Measurements from ENCODE around the gene GEMIN7. TPM values are rescaled to one million over a fixed set of nuclear protein-coding genes. Genes with fewer than 3 reads are reported as not detected.

GEMIN7 gene
- total and polyA plus RNA-seq, 2 of the 4 experiments (the other 2 are of a cell fraction): 27.2 to 53.0 TPM

DNA sequence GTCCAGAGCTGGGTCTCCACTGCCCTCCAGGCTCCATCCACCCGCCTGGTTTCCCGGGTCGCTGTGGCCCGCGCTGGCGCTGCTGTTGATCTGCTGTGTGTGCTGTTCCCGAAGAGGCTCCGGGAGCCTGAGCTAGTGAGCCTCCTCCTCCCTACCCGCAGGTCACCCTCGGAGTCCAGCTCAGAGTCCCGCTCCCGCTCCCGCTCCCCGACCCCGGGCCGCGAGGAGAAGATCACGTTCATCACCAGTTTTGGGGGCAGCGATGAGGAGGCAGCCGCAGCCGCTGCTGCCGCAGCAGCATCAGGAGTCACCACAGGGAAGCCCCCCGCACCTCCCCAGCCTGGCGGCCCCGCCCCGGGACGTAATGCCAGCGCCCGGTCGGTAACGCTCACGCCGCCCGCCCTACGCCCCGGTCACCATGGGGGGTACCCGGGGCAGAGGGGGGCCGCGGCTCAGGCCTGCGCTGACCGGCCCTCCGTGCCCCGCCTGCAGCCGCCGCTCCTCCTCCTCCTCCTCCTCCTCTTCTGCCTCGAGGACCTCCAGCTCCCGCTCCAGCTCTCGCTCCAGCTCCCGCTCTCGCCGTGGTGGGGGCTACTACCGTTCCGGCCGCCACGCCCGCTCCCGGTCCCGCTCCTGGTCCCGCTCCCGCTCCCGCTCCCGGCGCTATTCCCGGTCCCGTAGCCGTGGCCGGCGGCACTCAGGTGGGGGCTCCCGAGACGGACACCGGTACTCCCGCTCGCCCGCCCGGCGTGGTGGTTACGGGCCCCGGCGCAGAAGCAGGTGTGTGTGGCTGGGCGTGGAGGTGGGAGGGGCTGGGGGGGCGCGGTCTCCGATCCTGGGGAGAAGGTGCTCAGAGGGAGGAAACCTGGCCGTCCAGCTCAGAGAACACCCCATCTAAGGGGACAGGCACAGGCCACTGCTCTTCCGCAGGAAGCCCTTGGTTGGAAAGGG, 14.9 kb upstream of the GEMIN7 start:
- Histone ChIP-seq H3K79me1 (ENCODE audit: low read depth in 1 of 2, low read length in 2 of 2) (peaks cover 16 to 35% of the 10 kb centered on the region in 2 experiments), H2BK5ac (ENCODE audit: low read depth, low read length, poor library complexity, severe bottlenecking) (no peak overlapping the region), H3K27ac (ENCODE audit: insufficient read depth, low read length) (no peak overlapping the region), H3K27me3 (ENCODE audit: control insufficient read depth, insufficient read depth, low read length) (no peaks in the 10 kb centered on the region), H3K4me3 (ENCODE audit: insufficient read depth, low read depth, low read length) (no peak overlapping the region), H2BK20ac (ENCODE audit: low read depth, low read length) (no peak overlapping the region), H2AK5ac (ENCODE audit: low read depth, low read length) (no peak overlapping the region), H4K91ac (ENCODE audit: insufficient read depth, low read depth, low read length) (no peak overlapping the region), H3K9me1 (ENCODE audit: insufficient read depth, low read length) (no peaks in the 10 kb centered on the region), H4K5ac (ENCODE audit: low read depth, low read length) (no peak overlapping the region), H2BK120ac (ENCODE audit: low read depth, low read length) (no peak overlapping the region), H3K18ac (ENCODE audit: low read depth, low read length) (no peak overlapping the region), H3K4me2 (ENCODE audit: low read depth, low read length) (no peak overlapping the region), H3K36me3 (ENCODE audit: control insufficient read depth, insufficient read depth, low read length) (peaks cover 73% of the 10 kb centered on the region), H2BK15ac (ENCODE audit: low read depth, low read length) (no peak overlapping the region), H3K4ac (ENCODE audit: low read depth, low read length) (no peak overlapping the region), H4K20me1 (ENCODE audit: insufficient read depth, low read length) (peaks cover 16% of the 10 kb centered on the region), H2AK9ac (replicated peaks; ENCODE audit: low read depth, low read length, poor library complexity) (no peak overlapping the region), H3K23ac (ENCODE audit: low read depth, low read length) (no peak overlapping the region), H3K56ac (ENCODE audit: extremely low read depth, insufficient read depth, low read length) (no peak overlapping the region), H3K4me1 (ENCODE audit: control insufficient read depth, insufficient read depth, low read length) (no peaks in the 10 kb centered on the region), H3K9ac (ENCODE audit: low read depth, low read length) (no peak overlapping the region), H4K8ac (ENCODE audit: low read depth in 2 of 2, low read length in 2 of 2) (no peak overlapping the region), H3K9me3 (ENCODE audit: control insufficient read depth, insufficient read depth, low read length) (no peaks in the 10 kb centered on the region), H2AFZ (replicated peaks; ENCODE audit: low read length, poor library complexity) (no peak overlapping the region), H3K14ac (replicated peaks; ENCODE audit: low read depth, low read length) (no peak overlapping the region)
- 95% methylated on average over 41 of the region's 85 CpGs; no CpG with 5 or more reads in 1 of the 2 experiments for WGBS, 2 experiments (ENCODE audit: extremely low coverage in 2 of 2, insufficient read length in 1 of 2)
- ChIA-PET CTCF (no interaction called here), POLR2A (ENCODE audit: unreplicated experiment) (no interaction called here)
- TF ChIP-seq CEBPB (IDR thresholded peaks at IDR 0.05; ENCODE audit: low read depth, low read length): no peak
- TF ChIP-seq POLR2A (IDR thresholded peaks at IDR 0.05; ENCODE audit: low read depth, low read length): no peak
- TF ChIP-seq CHD1 (IDR thresholded peaks at IDR 0.05; ENCODE audit: low read depth, low read length): no peak
- no peak for TF ChIP-seq NFE2L2 (IDR thresholded peaks at IDR 0.05; ENCODE audit: low read depth, low read length)
- no peak for TF ChIP-seq MAFK (IDR thresholded peaks at IDR 0.05; ENCODE audit: low read depth, low read length)
- no peak for ATAC-seq (ENCODE audit: low read depth)
- in situ Hi-C loops (cut with MboI; ENCODE audit: low sequenced_read_pairs) (no loop called here), dilution Hi-C loops (cut with HindIII; ENCODE audit: low sequenced_read_pairs, unreplicated experiment) (no loop called here), intact Hi-C loops (cut with micrococcal nuclease) (no loop called here)
- no TSS peak for BruUV-seq (replicated peaks)
- DNase-seq: no peak
